Central memory CD4-positive, alpha-beta T cell (primary cell): Measurements from ENCODE around the gene KPNA4.
"Not testable (repeated sequence)": the region's sequence is repeated elsewhere in the genome, so short reads cannot be mapped to it uniquely, and the experiment has no call there.

Source experiments
- DNase-seq: peaks from one replicate; pipeline ENCODE4 v3.0.0; 2022
- total RNA-seq, 3 experiments: gene quantifications; one replicate each; lab custom pipeline; 2026; lab: John Stamatoyannopoulos, UW

KPNA4 gene
- total RNA-seq = 114 to 305 (median 125) reads per million in 3 experiments

DNA sequence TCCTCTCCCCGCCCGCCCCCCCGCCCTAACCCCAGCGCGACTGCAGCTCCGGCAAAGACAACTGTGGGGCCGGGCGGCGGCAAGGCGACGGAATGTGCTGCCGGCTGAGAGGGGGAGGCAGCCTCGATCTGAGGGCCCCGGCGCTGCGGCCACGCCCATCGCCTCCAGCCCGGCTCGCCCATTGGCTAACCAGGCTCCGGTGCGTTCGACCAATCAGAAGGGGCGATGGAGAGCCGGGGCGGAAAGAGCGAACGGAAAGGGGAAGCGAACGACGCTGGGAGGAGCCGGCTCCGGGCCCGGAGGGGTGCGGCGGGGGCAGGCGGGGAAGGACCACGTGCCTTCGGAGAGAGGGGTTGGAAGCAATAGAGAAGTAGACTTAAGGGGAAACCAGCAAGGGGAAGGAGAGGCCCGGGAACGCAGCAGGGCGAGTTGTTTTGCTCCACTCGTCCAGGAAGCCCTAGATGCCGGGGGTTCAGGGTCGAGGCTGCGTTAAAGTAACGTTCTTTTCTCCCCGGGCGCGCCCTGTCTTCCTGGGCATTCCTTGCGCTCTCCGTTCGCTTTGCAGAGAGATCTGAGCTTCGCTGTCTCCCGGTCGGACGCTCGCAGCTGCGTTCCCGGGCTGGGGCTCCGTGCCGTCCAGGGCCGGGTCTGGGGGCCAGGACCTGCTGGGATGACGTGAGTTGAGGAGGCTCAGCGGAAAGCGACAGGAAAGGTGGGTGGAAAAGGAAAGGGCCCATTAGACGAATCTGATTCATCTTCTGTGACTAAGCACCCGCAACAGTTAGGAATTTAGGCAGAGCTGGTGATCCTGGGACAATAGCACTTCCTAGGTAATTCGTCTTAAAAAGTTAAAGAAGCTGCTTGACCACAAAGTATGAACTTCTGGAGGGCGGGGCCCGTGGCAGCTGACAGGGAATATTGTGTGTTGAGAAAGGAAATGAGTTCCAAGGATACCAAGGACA, at the start of gene KPNA4:
Gene KPNA4 (minus strand): TSS at position 130 of the 962 bp plus-strand sequence. CDS start 289 bp downstream, outside the sequence.
- DNase-seq = peak; percentile 97

- no peak for DNase-seq
Observed at GRCh38 chr3:160613661-160614060, 48.3 kb upstream of the KPNA4 start.

GRCh38 chr3:160612386-160613075, 47.2 kb upstream of the KPNA4 start:
- no peak for DNase-seq

GRCh38 chr3:160611141-160611540, 45.8 kb upstream of the KPNA4 start:
- DNase-seq = no peak

DNA sequence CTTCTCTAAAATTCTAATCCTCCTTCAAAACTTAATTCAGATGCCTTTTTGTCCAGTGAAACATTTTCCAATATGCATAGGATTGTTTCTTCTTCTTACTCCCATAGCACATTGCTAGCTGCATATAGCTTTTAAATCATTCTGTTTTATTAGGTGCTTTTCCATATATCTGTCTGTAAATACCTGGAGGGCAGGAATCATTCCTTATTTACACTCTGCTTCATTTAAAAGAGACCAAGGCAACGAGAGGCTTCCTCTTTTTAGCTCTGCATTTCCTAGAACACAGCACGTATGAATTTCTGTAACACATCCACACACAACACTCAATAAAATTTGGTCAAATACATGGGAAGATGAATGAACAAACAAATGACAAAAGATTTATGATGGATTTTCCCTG, 43.5 kb upstream of the KPNA4 start:
- no peak for DNase-seq

DNA sequence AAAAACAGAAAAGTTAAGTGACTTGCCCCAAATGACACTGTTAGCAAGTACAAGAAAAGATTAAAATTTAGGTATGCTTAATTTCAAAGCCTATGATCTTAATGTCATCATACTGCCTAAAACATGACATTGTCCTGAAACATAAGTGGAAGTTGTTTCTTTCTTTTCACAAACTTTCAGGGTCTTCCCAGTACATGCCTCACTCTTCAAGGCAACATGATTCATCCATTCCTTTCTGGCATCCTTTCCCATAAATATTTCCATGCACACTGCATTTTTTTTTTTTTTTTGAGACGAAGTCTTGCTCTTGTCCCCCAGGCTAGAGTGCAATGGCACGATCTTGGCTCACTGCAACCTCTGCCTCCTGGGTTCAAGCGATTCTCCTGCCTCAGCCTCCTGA, 42.5 kb upstream of the KPNA4 start:
- DNase-seq = no peak

DNA sequence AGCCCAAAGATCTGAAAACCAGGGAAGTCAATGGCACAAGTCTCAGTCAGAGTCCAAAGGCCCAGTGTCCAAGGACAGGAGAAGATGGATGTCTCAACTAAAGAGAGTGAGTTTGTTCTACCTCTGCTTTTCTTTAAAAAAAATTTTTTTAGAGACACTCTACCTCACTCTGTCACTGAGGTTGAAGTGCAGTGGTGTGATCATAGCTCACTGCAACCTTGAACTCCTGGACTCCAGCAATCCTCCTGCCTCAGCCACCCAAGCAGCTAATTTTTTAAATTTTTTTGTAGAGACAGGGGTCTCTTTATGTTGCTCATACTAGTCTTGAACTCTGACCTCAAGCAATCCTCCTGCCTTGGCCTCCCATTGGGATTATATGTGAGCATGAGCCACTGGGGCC, 39.9 kb upstream of the KPNA4 start:
- DNase-seq = no peak

- not testable (repeated sequence) for DNase-seq
Observed at GRCh38 chr3:160603845-160604244, 38.5 kb upstream of the KPNA4 start.

GRCh38 chr3:160602259-160602658, 36.9 kb upstream of the KPNA4 start:
- DNase-seq = no peak

DNA sequence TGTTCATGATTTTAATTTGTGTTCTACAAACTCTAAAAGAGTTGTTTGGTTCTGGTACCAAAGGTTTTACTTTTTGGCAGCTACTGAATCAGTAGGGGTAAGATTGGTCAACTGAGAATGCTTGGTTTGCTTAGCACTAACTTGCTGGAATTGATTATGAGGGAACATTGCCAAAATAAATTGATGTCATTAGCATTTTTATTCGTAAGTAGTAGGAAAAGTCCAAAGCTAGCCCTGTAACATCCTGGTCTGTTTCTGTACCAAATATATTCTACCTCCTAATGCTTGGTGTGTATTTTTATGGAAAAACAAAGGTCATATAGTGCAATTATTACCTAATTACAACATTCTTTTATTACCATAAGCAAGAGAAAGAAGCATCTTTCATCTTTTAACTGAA, 35.9 kb upstream of the KPNA4 start:
- no peak for DNase-seq

- DNase-seq = no peak
Observed at GRCh38 chr3:160598865-160599264, 33.5 kb upstream of the KPNA4 start.

DNA sequence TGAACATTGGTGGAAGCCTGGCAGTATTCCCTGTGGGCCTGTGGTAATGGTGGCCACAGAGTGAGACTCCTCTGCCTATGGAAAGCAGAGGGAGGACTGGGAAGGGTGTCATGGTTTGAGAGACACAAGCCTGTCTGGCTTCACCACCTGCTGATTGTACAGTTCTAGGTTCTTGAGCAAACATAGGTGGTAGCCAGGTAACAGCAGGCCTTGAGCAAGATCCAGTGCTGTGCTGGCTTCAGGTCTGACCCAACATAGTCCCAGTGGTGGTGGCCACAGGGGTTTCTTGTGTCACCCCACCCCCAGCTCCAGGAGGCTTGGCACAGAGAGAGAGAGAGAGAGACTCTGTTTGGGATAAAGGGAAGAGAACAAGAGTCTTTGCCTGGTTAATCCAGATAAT, 22.7 kb upstream of the KPNA4 start:
- DNase-seq = no peak

- no peak for DNase-seq
Observed at GRCh38 chr3:160587105-160587504, 21.7 kb upstream of the KPNA4 start.

- no peak for DNase-seq
Observed at GRCh38 chr3:160586679-160587078, 21.3 kb upstream of the KPNA4 start.

DNA sequence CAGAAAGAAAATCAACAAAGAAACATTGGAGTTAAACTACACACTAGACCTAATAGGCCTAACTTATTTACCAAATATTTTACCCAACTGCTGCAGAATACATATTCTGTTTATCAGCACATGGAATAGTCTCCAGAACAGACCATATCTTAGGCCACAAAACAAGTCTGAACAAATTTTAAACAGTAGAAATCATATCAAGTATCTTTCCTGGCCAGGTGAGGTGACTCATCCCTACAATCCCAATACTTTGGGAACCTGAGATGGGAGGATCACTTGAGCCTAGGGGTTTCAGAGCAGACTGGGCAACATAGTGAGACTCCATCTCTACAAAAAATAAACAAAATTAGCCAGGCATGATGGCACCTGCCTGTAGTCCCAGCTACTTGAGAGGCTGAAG, 18.1 kb upstream of the KPNA4 start:
- no peak for DNase-seq

DNA sequence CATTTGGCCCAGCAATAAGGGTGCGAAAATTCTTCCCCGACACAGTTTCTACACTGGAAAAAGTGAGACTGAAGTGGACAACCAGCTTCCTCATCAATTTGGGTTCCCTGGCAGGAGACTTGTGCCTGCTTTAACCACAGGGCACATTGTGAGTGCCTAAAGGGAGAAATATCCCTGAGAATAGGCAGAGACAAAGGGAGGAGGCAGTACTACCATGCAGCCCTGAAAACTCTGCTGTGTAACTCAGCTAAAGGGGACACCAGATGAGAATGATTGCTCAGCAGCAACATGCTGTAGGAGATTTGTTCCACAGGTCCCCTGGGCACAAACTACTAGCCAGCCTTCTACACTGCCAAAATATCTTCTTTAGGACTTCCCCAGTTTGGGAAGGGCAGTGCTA, 15.6 kb upstream of the KPNA4 start:
- no peak for DNase-seq

- DNase-seq = no peak
Observed at GRCh38 chr3:160577556-160578195, 12.3 kb upstream of the KPNA4 start.

DNA sequence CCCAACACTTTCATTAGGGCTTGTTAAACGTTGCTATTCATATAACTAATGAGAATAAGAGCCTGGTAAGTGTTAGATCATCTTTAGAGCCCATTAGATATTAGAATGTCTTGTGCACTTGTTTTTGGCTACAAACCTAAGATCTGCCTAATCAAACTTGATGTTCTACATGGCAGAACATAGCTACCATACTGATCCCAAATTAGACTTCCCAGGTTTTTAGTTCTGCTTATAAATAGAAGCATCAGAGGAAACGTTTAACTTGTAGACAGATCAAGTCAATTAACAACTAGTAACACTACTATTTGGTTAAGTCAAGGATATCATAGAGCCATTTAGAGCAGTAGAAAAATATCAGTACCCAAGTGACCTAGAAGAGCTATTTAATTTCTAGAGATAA, 11.7 kb upstream of the KPNA4 start:
- DNase-seq = no peak

GRCh38 chr3:160576621-160577020, 11.2 kb upstream of the KPNA4 start:
- no peak for DNase-seq

- DNase-seq = no peak
Observed at GRCh38 chr3:160575589-160575988, 10.2 kb upstream of the KPNA4 start.

GRCh38 chr3:160574636-160575035, 9.3 kb upstream of the KPNA4 start:
- DNase-seq = no peak

DNA sequence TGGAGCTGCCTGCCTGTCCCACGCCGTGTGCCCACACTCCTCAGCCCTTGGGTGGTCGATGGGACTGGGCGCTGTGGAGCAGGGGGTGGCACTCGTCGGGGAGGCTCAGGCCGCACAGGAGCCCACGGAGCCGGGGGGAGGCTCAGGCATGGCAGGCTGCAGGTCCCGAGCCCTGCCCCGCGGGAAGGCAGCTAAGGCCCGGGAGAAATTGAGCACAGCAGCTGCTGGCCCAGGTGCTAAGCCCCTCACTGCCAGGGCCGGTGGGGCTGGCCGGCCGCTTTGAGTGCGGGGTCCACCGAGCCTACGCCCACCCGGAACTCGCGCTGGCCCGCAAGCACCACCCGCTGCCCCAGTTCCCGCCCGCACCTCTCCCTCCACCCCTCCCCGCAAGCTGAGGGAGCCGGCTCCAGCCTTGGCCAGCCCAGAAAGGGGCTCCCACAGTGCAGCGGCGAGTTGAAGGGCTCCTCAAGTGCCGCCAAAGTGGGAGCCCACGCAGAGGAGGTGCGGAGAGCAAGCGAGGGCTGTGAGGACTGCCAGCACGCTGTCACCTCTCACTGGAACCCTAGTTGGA, 8.7 kb upstream of the KPNA4 start:
- not testable (repeated sequence) for DNase-seq
